SK-N-SH (cell line): Measurements from ENCODE around the gene IAPP. TPM values are rescaled to one million over a fixed set of nuclear protein-coding genes. Genes with fewer than 3 reads are reported as not detected.

Experiments used
- CTCF ChIA-PET: fragments of 300-600, 350-600 bp; formaldehyde crosslinking; extraction: SDS; loops from one replicate; lab custom pipeline; 2021; lab: Yijun Ruan, JAX
- POLR2A ChIA-PET: fragments of 350-600 bp; sonication (Branson Sonifier 250); formaldehyde crosslinking; extraction: SDS; loops from one replicate; lab custom pipeline; 2020; ENCODE audit warnings: antibody characterized with exemption, inconsistent platforms; lab: Yijun Ruan, JAX
- DNase-seq: peaks from one replicate; pipeline ENCODE4 v3.0.0; 2012
- H2AFZ ChIP-seq: fragments of 200-600 bp; sonication (generic); 2 replicates; pipeline ENCODE4 v1.8.1; 2016; ENCODE audit warnings: antibody characterized with exemption, mild to moderate bottlenecking, low read depth
- H3F3A ChIP-seq: fragments of 200-600 bp; sonication (generic); replicated peaks from 2 replicates; pipeline ENCODE3; 2016; ENCODE audit warnings: antibody characterized with exemption, mild to moderate bottlenecking; ENCODE audit not compliant: insufficient read depth
- H3K27ac ChIP-seq, 2 experiments: fragments of 200-500 bp in 1 of 2; fragments of 200-600 bp in 1 of 2; sonication (Bioruptor generic) in 1 of 2; sonication (generic), shearing (Covaris generic) in 1 of 2; 2 replicates each; pipeline versions ENCODE4 v1.5.1 to v1.6.1; 2014 to 2016; ENCODE audit warnings: low read depth in 2 of 2, inconsistent platforms in 1 of 2, low read length in 1 of 2, mild to moderate bottlenecking in 1 of 2, mixed read lengths in 1 of 2
- H3K27me3 ChIP-seq: fragments of 200-600 bp; sonication (generic), shearing (Covaris generic); 2 replicates; pipeline ENCODE4 v1.6.1; 2016; ENCODE audit warnings: mixed run types; ENCODE audit not compliant: insufficient read depth
- H3K36me3 ChIP-seq, 2 experiments: fragments of 200-500 bp in 1 of 2; fragments of 200-600 bp in 1 of 2; sonication (Bioruptor generic) in 1 of 2; sonication (generic) in 1 of 2; replicated peaks in 1 of 2; 2 replicates each; pipeline versions ENCODE3 to v1.5.1; 2014 to 2016; ENCODE audit warnings: low read length in 1 of 2, mild to moderate bottlenecking in 1 of 2; ENCODE audit not compliant: insufficient read depth in 2 of 2, control insufficient read depth in 1 of 2
- H3K4me1 ChIP-seq, 2 experiments: fragments of 200-500 bp in 1 of 2; fragments of 200-600 bp in 1 of 2; sonication (Bioruptor generic) in 1 of 2; sonication (generic), shearing (Covaris generic) in 1 of 2; 2 replicates each; pipeline versions ENCODE4 v1.5.1 to v1.6.1; 2014 to 2016; ENCODE audit warnings: low read depth in 1 of 2, low read length in 1 of 2, mixed run types in 1 of 2; ENCODE audit not compliant: insufficient read depth in 2 of 2, control insufficient read depth in 1 of 2
- H3K4me2 ChIP-seq: fragments of 200-600 bp; sonication (generic), shearing (Covaris generic); 2 replicates; pipeline ENCODE4 v1.6.1; 2017; ENCODE audit warnings: mixed run types
- H3K4me3 ChIP-seq, 2 experiments: fragments of 200-500 bp in 1 of 2; fragments of 200-600 bp in 1 of 2; sonication (Bioruptor generic) in 1 of 2; sonication (generic), shearing (Covaris generic) in 1 of 2; 2 replicates each; pipeline versions ENCODE4 v1.5.1 to v1.8.1; 2014 to 2016; ENCODE audit warnings: low read depth in 2 of 2, inconsistent platforms in 1 of 2, low read length in 1 of 2, mild to moderate bottlenecking in 1 of 2, mixed read lengths in 1 of 2, moderate library complexity in 1 of 2
- H3K79me2 ChIP-seq: fragments of 200-600 bp; sonication (generic); 2 replicates; pipeline ENCODE4 v1.8.1; 2017; ENCODE audit warnings: mild to moderate bottlenecking; ENCODE audit not compliant: insufficient read depth
- H3K9ac ChIP-seq: fragments of 200-600 bp; sonication (generic); 2 replicates; pipeline ENCODE4 v1.6.1; 2017; ENCODE audit warnings: mixed run types
- H3K9me2 ChIP-seq: fragments of 200-600 bp; sonication (generic); 2 replicates; pipeline ENCODE4 v1.6.1; 2017; ENCODE audit warnings: mixed run types
- H3K9me3 ChIP-seq: fragments of 200-600 bp; sonication (generic); 2 replicates; pipeline ENCODE4 v1.6.1; 2017; ENCODE audit warnings: mixed run types, mild to moderate bottlenecking, moderate library complexity
- H4K20me1 ChIP-seq: fragments of 200-600 bp; sonication (generic); 2 replicates; pipeline ENCODE4 v1.6.1; 2017; ENCODE audit warnings: mild to moderate bottlenecking, mixed run types; ENCODE audit not compliant: insufficient read depth
- ELF1 ChIP-seq: IDR thresholded peaks from 2 replicates; pipeline ENCODE4 v1.4.0; 2012
- EP300 ChIP-seq, 2 experiments: IDR thresholded peaks; 2 replicates each; pipeline versions ENCODE4 v1.4.0 to v1.6.1; 2012; ENCODE audit warnings: borderline replicate concordance in 1 of 2, low read depth in 1 of 2, low read length in 1 of 2
- EZH2phosphoT487 ChIP-seq: fragments of 200-600 bp; sonication (generic); IDR thresholded peaks from 2 replicates; pipeline ENCODE4 v1.6.1; 2017; ENCODE audit warnings: low read depth, mixed run types, mild to moderate bottlenecking, antibody characterized with exemption, moderate library complexity, borderline replicate concordance
- FOSL2 ChIP-seq: IDR thresholded peaks from 2 replicates; pipeline ENCODE4 v1.4.0; 2012; ENCODE audit warnings: low read depth, mild to moderate bottlenecking, moderate library complexity, borderline replicate concordance
- GABPA ChIP-seq: IDR thresholded peaks from 2 replicates; pipeline ENCODE4 v1.4.0; 2012; ENCODE audit warnings: low read depth, mild to moderate bottlenecking
- GATA2 ChIP-seq: sonication (generic); formaldehyde crosslinking; IDR thresholded peaks from 2 replicates; pipeline ENCODE4 v1.5.0; 2020; ENCODE audit warnings: mild to moderate bottlenecking, missing genetic modification reagents
- MAX ChIP-seq: IDR thresholded peaks from 2 replicates; pipeline ENCODE4 v1.4.0; 2012; ENCODE audit warnings: low read depth
- MEF2A ChIP-seq: IDR thresholded peaks from 2 replicates; pipeline ENCODE4 v1.4.0; 2012; ENCODE audit warnings: low read depth, borderline replicate concordance
- MXI1 ChIP-seq: IDR thresholded peaks from 2 replicates; pipeline ENCODE4 v1.6.1; 2012; ENCODE audit warnings: mild to moderate bottlenecking, low read depth, low read length, improper control_type of control experiment
- NRF1 ChIP-seq: IDR thresholded peaks from 2 replicates; pipeline ENCODE4 v1.6.1; 2012; ENCODE audit warnings: low read depth, mild to moderate bottlenecking, low read length
- RAD21 ChIP-seq: IDR thresholded peaks from 2 replicates; pipeline ENCODE4 v1.6.1; 2012; ENCODE audit warnings: mild to moderate bottlenecking, low read length
- RCOR1 ChIP-seq: fragments of 150-350 bp; IDR thresholded peaks from 2 replicates; pipeline ENCODE4 v1.6.1; 2017; ENCODE audit warnings: antibody characterized with exemption, low read length
- REST ChIP-seq: IDR thresholded peaks from 2 replicates; pipeline ENCODE4 v1.6.1; 2012; ENCODE audit warnings: mild to moderate bottlenecking, low read depth, low read length, moderate library complexity
- RXRA ChIP-seq: IDR thresholded peaks from 2 replicates; pipeline ENCODE4 v1.4.0; 2012; ENCODE audit warnings: low read depth, mild to moderate bottlenecking, borderline replicate concordance
- SIN3A ChIP-seq: IDR thresholded peaks from 2 replicates; pipeline ENCODE4 v1.6.1; 2012; ENCODE audit warnings: low read depth, mild to moderate bottlenecking, low read length, moderate library complexity, borderline replicate concordance
- SMC3 ChIP-seq: IDR thresholded peaks from 2 replicates; pipeline ENCODE4 v1.6.1; 2012; ENCODE audit warnings: low read depth, low read length, improper control_type of control experiment
- YY1 ChIP-seq: IDR thresholded peaks from 2 replicates; pipeline ENCODE4 v1.4.0; 2012; ENCODE audit warnings: low read depth, mild to moderate bottlenecking
- WGBS: methylation state at CpG from one replicate; pipeline ENCODE4 v1.1.6; 2017; ENCODE audit warnings: low lambda C conversion rate; 5-methylcytosine and 5-hydroxymethylcytosine counted together
- polyA plus RNA-seq, 3 experiments: library from polyadenylated mRNA; depleted of rRNA; stranded (reverse); fragments of >200 nt; gene quantifications; 2 replicates each; pipeline ENCODE4 v1.2.3, GENCODE V29; 2012
- TF ChIP-seq, protein P1 (sequence below): IDR thresholded peaks from 2 replicates; pipeline ENCODE4 v1.4.0; 2012; ENCODE audit warnings: low read depth, borderline replicate concordance

IAPP gene
- polyA plus RNA-seq, 1 of the 3 experiments (the other 2 are of a cell fraction): not detected

DNA sequence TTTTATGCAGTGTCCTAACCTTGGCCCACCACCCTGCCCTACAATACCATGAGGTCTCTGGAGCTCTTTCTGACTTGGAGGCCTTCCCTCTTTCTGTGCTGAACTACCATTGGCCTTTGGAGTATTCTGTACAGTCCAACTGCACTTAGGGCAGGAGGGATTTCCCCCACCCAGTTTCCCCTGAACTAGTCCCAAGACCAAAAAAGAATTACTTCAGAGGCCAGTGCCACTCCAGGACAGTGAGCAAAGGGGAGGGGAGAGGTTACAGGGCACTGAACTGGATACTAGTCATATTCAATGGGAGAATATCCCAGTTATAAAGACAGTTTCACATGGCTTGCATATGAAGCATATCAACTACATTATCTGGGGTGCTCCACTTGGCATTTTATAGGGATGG, 44.1 kb upstream of the IAPP start:
- no peaks in the 10 kb centered on the region for H3K79me2 ChIP-seq
- no peak overlapping the region for H3K4me2 ChIP-seq
- no peak for DNase-seq
- H3K9me2 ChIP-seq: no peaks in the 10 kb centered on the region
- no peaks in the 10 kb centered on the region for H3F3A ChIP-seq
- no peak overlapping the region for H3K4me3 ChIP-seq
- no peak overlapping the region for H2AFZ ChIP-seq
- no peak overlapping the region for H3K9ac ChIP-seq
- H3K27me3 ChIP-seq: no peaks in the 10 kb centered on the region
- H3K27ac ChIP-seq: no peak overlapping the region
- no peaks in the 10 kb centered on the region; the same call in 1 of the 2 replicates for H3K9me3 ChIP-seq
- POLR2A ChIA-PET: no interaction called here
- H4K20me1 ChIP-seq: no peaks in the 10 kb centered on the region
- CTCF ChIA-PET: no interaction called here
- no peaks in the 10 kb centered on the region for H3K4me1 ChIP-seq
- no peak for TF ChIP-seq MAX
- TF ChIP-seq, protein P1, sequence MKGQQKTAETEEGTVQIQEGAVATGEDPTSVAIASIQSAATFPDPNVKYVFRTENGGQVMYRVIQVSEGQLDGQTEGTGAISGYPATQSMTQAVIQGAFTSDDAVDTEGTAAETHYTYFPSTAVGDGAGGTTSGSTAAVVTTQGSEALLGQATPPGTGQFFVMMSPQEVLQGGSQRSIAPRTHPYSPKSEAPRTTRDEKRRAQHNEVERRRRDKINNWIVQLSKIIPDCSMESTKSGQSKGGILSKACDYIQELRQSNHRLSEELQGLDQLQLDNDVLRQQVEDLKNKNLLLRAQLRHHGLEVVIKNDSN: no peak
- TF ChIP-seq EP300 (IDR thresholded peaks at IDR 0.05; ENCODE audit: borderline replicate concordance in 1 of 2, low read depth in 1 of 2, low read length in 1 of 2): no peak
- no peak for TF ChIP-seq NRF1
- TF ChIP-seq RXRA: no peak
- TF ChIP-seq RAD21: no peak
- TF ChIP-seq YY1: no peak
- no peak for TF ChIP-seq FOSL2
- TF ChIP-seq SMC3: no peak
- no peak for TF ChIP-seq MXI1
- no peak for TF ChIP-seq GABPA
- TF ChIP-seq ELF1: no peak
- no peak for TF ChIP-seq RCOR1
- TF ChIP-seq, all 33 proteins: peak for 0
- no peaks in the 10 kb centered on the region for H3K36me3 ChIP-seq

- Histone ChIP-seq H3K4me3 (no peak overlapping the region), H3K27me3 (no peaks in the 10 kb centered on the region), H3K27ac (no peak overlapping the region), H3K79me2 (no peaks in the 10 kb centered on the region), H3F3A (no peaks in the 10 kb centered on the region)
- CTCF ChIA-PET: interaction anchor here (0.7 kb wide), 1 partner anchor 10 kb away, joined by 3 read pairs; no protein-coding TSS in a partner anchor
- WGBS: 2% methylated on average over 1 of the region's 1 CpG
- no peak for TF ChIP-seq EZH2phosphoT487
- no peak for TF ChIP-seq RXRA
- no peak for TF ChIP-seq SIN3A
- no peak for TF ChIP-seq GATA2 (CRISPR knock-in tag)
- no peak for TF ChIP-seq GABPA
- no peak for TF ChIP-seq REST
- TF ChIP-seq MEF2A: no peak
- no peak for TF ChIP-seq MAX
- TF ChIP-seq, all 33 proteins: peak for 0
- Histone ChIP-seq H3K9me3 (no peaks in the 10 kb centered on the region; the same call in 1 of the 2 replicates), H3K4me2 (no peak overlapping the region), H3K36me3 (no peaks in the 10 kb centered on the region), H3K4me1 (no peaks in the 10 kb centered on the region), H2AFZ (no peak overlapping the region), H3K9me2 (no peaks in the 10 kb centered on the region), H3K9ac (no peak overlapping the region), H4K20me1 (no peaks in the 10 kb centered on the region)
- POLR2A ChIA-PET: no interaction called here
- DNase-seq: no peak
Measured at GRCh38 chr12:21330682-21331253, 41.9 kb upstream of the IAPP start.
